IPS-15b (cell line): ENCODE data around the gene PGS1.

Experiments
- H3K27me3 ChIP-seq: one replicate; pipeline ENCODE4 v1.6.1; 2013; ENCODE audit warnings: low read length; ENCODE audit not compliant: control insufficient read depth, insufficient read depth
- H3K36me3 ChIP-seq: one replicate; pipeline ENCODE4 v1.6.1; 2013; ENCODE audit warnings: low read length; ENCODE audit not compliant: control insufficient read depth, insufficient read depth
- H3K4me1 ChIP-seq: one replicate; pipeline ENCODE4 v1.6.1; 2013; ENCODE audit warnings: mild to moderate bottlenecking, low read length; ENCODE audit not compliant: control insufficient read depth, insufficient read depth
- H3K4me3 ChIP-seq: one replicate; pipeline ENCODE4 v1.5.1; 2013; ENCODE audit warnings: low read depth, low read length
- H3K9ac ChIP-seq: one replicate; pipeline ENCODE4 v1.6.1; 2013; ENCODE audit warnings: low read depth, mild to moderate bottlenecking, low read length
- H3K9me3 ChIP-seq: one replicate; pipeline ENCODE4 v1.6.1; 2013; ENCODE audit warnings: mild to moderate bottlenecking, low read length; ENCODE audit not compliant: control insufficient read depth, insufficient read depth

The PGS1 gene

DNA sequence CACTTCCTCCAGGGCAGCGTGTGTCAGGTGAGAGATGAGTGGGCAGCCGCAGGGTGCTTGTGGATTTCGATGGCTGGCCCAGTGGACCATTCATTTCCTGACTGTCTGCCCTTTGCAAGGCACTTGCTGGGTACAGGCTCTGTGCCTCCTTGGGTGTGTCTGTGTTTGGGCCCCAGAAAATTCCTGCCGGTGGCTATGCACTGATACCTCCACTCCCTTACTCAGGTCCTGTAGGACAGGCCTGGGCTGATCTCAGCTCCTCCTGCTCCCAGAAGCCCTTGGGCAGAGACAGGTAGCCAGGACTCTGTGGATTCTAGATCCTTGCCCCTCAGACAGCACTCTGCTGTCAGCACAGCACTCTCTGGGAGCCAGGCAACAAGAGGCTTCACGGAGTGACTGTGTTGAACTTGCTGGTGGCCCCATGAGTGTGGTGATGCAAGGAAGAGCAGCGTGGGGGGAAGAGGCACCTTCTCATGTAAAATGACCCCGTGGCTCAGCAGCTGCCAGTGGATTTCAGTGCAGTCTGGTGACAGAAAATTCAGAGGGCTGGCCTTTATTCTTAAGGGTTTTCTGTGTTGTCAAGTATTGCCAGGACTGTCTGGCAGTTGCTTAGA, 29.0 kb downstream of the PGS1 start:
- H3K4me3 ChIP-seq, result no peak overlapping the region
- H3K36me3 ChIP-seq, result peaks cover 44% of the 10 kb centered on the region
- peaks cover 2% of the 10 kb centered on the region for H3K4me1 ChIP-seq
- H3K9ac ChIP-seq, result peak overlapping the region; percentile 26
- no peaks in the 10 kb centered on the region for H3K9me3 ChIP-seq
- no peaks in the 10 kb centered on the region for H3K27me3 ChIP-seq

DNA sequence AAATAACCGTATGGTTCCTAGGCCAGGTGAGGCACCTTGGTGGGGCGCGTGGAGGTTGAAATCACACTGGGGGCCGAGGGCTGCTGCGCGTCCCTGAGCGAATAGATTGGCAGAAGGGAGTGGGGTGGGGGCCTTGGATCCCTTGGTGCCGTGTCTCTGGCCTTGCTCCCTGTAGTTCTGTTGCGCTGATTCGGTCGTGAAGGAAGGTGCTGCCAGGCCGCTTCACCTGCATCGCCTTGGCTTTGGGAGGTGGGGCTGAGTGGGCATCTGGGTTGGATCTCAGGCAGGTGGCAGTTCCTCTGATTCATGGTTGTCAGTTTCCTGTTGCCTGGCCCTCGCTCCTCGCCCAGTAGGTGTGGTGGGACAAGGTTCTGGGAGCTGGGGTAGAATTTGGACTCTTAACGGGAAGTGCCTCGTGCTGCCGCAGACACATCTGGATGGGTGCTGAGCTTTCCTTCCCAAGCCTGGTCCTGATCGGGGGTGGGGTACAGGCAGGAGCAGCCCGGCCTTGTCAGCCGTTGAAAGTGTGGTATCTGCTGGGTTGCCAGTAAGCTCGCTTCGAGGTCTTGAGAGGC, 30.1 kb downstream of the PGS1 start:
- Histone ChIP-seq H3K9me3 (no peaks in the 10 kb centered on the region), H3K4me3 (no peak overlapping the region), H3K36me3 (peaks cover 37% of the 10 kb centered on the region), H3K9ac (no peak overlapping the region), H3K4me1 (peaks cover 2% of the 10 kb centered on the region), H3K27me3 (no peaks in the 10 kb centered on the region)

DNA sequence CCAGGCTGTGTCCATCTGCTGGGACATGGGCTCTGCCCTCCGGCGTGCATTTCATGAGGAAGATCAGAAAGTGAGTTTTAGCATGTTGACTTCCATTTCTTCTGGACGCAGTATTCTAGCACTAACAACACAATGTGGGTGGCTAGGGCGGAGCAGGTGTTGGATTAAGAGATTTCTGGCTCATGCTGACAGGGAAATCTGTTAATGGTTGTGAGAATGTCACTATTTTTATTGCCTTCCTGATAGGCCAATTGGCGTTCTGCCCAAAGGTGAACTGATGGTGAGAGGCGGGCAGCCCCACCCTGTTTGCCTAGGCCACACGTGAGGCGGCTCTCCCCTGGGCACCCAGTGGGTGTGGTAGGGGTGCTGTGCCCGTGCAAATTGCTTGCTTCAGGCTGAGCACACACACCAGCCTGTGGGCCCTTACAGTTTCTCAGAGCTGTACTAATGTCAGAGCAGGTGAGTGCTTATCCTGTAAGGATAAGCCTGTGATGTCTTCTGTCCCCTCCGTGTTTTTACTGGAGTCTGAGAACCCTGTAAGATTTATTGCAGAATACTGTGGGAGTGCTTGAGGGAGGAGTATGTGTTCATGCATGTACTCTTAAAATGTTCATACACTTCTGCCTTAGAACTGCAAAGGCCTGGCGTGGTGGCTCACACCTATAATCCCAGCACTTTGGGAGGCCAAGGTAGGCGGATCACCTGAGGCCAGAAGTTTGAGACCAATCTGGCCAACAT, 30.9 kb downstream of the PGS1 start:
- H3K27me3 ChIP-seq, result no peaks in the 10 kb centered on the region
- H3K4me3 ChIP-seq, result no peak overlapping the region
- peaks cover 2% of the 10 kb centered on the region for H3K4me1 ChIP-seq
- H3K9ac ChIP-seq, result no peak overlapping the region
- no peaks in the 10 kb centered on the region for H3K9me3 ChIP-seq
- H3K36me3 ChIP-seq, result peaks cover 36% of the 10 kb centered on the region

DNA sequence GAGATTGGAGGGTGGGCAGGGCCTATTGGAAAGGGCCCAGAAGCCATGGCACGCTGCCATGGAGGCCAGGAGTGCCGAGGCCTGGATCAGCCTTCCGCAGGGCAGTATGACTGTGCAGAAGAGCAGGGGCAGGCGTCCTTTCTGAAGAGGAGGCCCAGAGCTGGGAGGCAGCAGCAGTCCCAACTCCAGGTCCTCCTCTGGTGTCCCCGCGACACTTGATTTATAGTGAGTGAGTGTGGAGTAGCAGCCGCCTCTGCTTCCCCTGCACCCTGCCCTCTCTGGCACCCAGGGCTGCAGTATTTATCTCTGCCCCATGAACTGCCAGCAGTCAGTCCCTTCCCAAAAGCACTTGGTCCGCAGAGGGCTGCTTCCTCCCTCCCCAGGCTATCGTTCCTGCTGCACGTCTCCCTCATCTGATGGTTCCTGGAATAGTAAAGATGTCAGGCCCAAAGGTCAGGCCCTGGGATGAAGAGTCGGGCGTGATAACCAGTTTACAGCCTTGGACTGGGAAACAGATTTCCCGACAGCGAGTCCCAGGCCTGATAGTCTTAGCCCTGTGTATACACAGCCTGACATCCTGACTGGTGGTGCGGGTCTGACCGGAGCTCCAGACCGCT, 32.9 kb downstream of the PGS1 start:
- Histone ChIP-seq H3K9ac (no peak overlapping the region), H3K36me3 (peaks cover 36% of the 10 kb centered on the region), H3K4me1 (peaks cover 2% of the 10 kb centered on the region), H3K9me3 (no peaks in the 10 kb centered on the region), H3K27me3 (no peaks in the 10 kb centered on the region), H3K4me3 (no peak overlapping the region)

DNA sequence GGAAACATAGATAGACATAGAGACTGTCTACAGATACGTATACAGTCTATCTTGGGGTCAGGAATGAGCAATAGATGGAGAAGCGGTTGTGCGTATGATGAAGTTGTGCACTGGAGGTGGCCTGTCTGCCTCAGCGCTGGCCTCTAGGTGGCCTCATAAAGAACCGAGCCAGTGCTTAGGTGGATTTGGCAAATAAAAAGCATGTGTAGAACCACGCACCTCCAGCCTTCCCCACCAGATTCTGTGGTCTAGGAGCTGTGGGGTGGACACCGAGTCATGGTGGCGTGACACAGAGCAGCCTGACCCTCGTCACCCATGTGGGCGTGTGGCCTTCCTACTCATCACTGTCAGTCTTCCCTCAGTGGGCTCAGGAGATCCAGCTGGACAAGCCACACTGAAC, 34.0 kb downstream of the PGS1 start:
- Histone ChIP-seq H3K4me3 (no peak overlapping the region), H3K9ac (no peak overlapping the region), H3K4me1 (peaks cover 2% of the 10 kb centered on the region), H3K36me3 (peaks cover 37% of the 10 kb centered on the region), H3K9me3 (no peaks in the 10 kb centered on the region), H3K27me3 (no peaks in the 10 kb centered on the region)

DNA sequence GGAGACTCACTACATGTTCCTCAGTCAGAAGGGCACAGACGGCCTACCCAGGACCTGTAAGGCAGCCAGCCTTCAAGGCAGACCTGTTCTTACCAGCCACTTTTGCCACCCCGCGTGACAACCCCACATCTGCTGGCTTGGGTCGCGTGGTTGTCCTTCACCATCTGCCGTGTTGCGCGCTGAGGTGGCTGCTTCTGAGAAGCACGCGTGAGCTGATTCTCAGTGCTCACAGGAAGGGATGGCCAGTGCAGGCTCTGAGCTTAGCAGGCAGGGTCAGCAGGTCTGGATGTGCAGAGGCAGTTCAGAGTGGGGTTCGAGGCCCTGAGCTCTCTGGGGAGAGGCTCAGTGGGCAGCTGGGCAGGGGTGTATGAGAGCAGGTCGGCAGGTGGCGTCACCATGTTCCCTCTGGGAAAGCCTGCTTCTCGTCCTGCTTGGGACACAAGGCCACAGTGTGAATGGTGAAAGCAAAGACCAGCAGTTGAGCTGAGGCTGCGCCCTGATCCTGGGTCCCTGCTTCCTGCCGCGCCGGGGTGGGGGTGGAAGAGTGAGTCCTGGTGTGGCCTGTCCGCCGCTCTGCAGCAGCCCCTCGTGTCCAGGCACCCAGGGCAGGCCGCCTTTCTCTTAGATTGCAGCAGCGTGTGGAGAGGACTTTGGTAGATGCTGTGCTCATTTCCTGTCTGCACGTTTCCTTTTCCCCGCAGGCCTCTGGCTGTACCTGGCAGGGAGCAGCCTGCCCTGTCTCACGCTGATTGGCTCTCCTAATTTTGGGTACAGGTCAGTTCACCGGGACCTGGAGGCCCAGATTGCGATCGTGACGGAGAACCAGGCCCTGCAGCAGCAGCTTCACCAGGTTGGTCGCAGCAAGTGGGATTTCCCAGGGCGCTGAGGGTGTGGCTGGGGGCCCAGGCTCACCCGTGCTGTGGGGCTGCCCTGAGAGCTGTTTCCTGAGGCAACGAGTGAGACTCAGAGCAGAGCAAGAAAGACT, 36.0 kb downstream of the PGS1 start:
- no peaks in the 10 kb centered on the region for H3K9me3 ChIP-seq
- no peaks in the 10 kb centered on the region for H3K4me1 ChIP-seq
- peaks cover 38% of the 10 kb centered on the region for H3K36me3 ChIP-seq
- no peak overlapping the region for H3K4me3 ChIP-seq
- no peak overlapping the region for H3K9ac ChIP-seq
- H3K27me3 ChIP-seq, result no peaks in the 10 kb centered on the region

DNA sequence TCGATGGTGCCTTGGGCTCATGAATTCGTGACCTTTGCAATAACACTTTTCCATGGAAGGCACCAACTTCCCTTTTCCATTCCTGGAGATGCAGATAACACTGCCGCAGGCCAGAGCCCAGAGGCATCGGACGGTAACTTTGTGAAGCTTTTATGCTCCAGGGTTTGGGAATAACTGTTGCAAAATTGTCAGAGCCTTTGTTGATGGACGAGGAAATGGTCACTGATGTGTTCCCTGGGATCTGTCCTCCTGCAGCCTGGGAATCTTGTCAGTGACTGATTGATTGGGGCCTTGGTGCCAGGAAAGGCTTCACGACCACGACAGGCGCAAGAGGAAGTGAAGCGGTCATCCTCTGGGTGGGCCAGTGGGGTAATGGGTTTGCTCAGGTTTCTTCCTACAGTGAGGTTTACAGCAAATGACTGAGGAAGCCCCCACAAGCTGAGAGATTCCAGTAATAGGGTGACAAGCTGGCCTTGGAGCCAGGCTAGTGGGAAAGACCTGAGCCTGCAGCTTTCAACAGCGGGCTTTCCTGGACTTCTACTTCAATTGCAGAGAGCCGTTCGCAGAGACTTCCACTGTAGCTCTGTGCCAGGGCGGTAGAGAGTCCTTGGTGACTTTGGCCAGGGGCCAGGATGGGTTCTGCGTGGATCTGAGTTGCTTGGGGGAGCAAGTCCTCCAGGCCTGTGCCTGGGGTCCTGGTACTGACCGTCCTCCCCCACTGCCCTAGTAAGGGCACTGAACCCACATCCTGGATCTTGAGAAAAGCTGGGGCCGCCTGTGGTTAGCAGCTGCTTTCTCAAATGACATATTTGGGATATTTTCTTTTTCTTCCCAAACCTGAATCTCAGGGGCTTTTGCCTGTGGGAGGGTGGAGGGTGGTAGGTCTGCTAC, 37.6 kb downstream of the PGS1 start:
- H3K9ac ChIP-seq, result no peak overlapping the region
- H3K27me3 ChIP-seq, result no peaks in the 10 kb centered on the region

DNA sequence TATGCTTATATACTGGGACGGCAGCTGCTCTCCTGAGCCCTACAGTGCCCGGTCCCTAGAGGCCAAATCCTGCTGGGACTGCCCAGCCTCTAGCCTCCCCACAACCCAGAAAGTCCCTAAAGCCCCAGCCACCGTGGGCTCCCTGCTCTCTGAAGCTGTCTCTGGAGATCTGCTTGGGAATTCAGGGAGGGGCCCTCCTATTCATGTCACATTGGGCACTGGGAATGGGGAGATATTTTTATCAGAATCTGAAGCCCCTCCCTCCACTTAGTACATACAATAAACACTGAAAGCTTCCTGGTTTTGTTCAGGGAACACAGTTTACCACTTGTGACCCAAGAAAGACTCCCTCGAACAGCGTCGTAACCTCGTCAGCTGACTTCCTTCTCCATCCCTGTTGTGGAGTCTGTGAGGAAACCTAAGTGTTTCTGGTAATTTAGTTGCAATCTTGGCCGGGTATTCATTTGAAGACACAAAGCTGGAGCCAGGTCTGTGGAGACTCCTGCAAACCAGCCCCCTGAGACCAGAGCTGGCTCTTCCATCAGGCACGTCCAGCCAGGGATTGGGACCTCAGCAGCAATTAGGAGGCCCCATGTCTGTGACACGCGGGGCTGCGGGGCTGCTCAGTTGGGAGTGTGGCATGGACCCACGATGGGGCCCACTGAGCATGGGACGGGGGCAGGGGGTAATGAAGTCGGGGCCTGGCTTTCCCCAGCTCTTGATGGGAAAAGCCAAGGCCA, 38.5 kb downstream of the PGS1 start:
- Histone ChIP-seq H3K9ac (no peak overlapping the region), H3K4me1 (no peaks in the 10 kb centered on the region), H3K27me3 (no peaks in the 10 kb centered on the region), H3K4me3 (no peak overlapping the region), H3K36me3 (peaks cover 44% of the 10 kb centered on the region), H3K9me3 (no peaks in the 10 kb centered on the region)

More for the DNA sequence above, 37.6 kb downstream of the PGS1 start:
- H3K9me3 ChIP-seq, result no peaks in the 10 kb centered on the region
- no peak overlapping the region for H3K4me3 ChIP-seq
- H3K4me1 ChIP-seq, result no peaks in the 10 kb centered on the region
- H3K36me3 ChIP-seq, result peaks cover 49% of the 10 kb centered on the region

DNA sequence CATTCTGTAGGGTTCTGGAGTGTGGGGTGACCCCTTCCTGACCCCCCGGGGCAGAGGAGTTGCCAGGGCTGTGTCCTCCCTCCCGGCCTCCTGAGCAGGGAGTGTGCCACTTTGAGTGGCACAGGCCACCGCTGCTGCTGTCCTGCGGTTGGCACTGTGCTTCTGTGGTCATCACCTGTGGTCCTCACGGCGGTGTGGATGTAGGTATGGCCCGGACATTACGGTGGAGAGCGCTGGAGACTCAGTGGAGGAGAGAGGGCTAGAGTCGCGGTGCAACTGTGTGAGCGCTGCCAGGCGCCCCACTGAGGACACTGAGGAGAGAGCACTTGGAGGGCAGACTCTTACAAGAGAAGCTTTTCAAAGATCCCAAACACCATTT, 39.1 kb downstream of the PGS1 start:
- no peaks in the 10 kb centered on the region for H3K4me1 ChIP-seq
- peaks cover 47% of the 10 kb centered on the region for H3K36me3 ChIP-seq
- no peak overlapping the region for H3K9ac ChIP-seq
- H3K9me3 ChIP-seq, result no peaks in the 10 kb centered on the region
- H3K4me3 ChIP-seq, result no peak overlapping the region
- no peaks in the 10 kb centered on the region for H3K27me3 ChIP-seq

DNA sequence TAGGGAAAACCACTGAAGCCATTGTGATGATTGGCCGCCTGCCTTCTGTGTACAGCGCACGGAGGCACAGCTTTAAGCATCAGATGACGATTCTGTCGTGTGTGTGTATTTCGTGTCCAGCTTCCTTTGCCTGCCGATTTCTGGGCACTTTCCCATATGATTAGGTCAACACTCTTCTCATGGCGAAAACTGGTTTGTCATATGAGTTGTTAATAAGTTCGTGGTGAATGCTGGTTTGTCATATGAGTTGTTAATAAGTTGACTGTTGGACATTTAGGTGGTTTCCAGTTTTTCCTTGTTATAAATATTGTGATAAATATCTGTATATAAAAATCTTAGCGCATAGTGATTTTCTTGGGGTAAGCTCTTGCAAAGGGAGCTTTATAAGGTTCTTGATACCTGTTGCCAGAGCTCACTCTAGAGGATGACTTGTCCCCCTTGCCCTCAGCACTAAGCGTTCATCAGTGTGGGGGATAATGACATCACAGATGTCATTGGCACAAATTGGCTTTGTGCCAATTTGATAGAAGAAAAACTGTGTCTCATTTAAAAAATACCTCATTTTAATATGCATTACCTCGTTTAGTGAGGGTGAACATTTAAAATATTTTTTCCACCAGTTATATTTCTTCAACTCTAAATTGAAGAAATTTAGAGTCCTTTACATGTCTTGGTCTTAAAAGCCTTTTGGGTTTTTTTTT, 40.0 kb downstream of the PGS1 start:
- no peaks in the 10 kb centered on the region for H3K27me3 ChIP-seq
- H3K9ac ChIP-seq, result no peak overlapping the region
- no peaks in the 10 kb centered on the region for H3K4me1 ChIP-seq
- H3K36me3 ChIP-seq, result peaks cover 50% of the 10 kb centered on the region
- no peak overlapping the region for H3K4me3 ChIP-seq
- no peaks in the 10 kb centered on the region for H3K9me3 ChIP-seq
